GDM1 (cell line): ENCODE measurements around the gene CCDC138.

Experiments used
- DNase-seq: peaks from one replicate; lab custom pipeline; 2025; lab: John Stamatoyannopoulos, UW

CCDC138 gene

DNA sequence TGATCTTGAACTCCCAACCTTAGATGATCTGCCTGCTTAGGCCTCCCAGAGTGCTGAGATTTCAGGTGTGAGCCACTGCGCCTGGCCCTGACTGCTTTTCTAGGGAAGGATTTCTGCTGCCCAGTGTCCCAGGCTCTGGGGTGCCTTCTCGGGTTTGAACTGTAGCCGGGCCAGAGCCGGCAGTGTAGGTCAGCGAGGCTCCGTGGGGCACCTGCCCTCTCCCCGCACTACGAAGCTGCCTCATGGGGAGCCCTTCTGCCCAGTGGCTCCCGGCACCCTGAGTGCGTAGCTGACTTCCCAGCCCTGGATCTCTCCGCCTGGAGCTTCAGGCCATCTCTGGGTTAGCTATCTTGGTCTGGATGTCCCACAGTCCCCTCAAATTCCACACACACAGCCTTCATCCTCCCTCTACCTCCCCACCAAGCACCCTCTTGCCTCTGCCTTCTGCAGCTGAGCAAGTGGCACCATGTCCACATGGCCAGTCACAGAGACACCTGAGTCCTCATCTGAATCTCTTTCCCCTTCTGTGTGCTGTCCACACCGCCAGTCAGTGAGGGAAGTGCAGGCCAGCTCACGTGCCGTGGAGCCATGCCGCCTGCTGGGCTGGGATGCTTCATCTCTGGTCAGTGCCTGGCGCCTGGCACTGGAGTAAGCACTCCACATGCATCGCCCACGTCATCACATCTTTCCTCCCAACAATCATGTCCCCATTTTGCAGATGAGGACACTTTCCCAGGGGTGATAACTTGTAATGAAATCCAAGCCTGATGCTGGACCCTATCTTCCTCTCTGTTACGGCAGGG, 133.2 kb downstream of the CCDC138 start:
- no peak for DNase-seq

DNA sequence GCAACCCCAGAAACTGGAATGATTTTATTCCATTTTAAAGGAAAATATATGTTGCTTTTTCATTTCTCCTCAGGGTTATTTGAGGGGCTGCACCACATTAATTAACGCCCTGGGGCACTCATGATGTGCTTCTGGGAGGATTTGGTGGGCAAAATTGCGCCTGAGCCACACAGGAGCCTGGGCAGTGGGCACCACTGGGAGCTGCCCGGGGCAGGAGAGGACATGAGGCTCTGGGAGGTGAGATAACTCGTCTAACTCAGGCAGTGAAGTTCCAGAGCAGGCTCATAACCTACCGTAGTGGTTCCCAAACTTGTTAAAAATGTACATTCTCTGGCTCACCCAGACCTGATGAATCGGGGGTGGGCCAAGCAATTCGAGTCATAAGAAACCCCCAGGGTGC, 134.1 kb downstream of the CCDC138 start:
- DNase-seq: no peak

DNA sequence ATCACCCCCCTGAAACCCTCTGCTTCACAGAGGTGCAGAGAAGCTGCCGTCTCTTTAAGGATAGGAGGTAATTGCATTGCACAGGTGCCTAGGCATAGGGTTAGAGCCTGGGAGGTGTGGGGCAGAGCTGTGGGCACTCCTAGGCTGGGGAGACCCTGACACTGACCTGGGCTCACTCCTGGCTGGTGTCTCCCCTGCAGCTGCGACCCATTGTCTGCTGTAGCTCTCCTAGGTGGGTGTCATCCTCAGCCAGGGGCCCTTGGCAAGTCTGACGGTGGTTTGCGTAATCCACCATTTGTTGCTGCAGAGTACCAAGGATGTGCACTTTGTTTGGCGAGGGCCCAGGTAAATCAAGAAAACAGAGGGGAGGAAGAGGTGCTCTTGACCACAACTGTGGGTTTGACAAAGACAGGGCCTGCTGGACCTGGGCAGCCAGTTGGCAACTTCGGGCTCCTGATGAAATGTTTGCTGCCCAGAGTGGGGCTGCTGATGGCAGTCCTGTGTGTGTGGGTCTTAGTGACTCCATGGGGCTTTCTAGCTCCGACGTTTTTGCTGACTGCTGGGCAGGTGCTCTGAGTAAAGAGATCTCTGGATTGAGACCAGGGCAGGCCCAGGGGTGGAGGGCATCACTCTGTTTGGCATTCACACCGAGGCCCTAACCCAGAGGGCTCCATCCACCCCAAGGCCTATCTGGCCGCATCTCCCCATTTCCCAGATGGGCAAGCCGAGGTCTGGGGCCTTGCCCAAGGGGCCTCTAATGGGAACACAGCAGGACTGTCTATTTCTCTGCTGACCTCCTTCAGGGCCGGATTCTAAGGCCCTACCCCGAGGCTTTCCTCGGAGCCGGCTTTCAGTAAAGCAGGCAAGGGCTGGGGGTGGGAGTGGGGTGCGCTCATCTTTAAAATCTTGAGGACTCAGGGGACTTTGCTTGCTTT, 134.8 kb downstream of the CCDC138 start:
- no peak for DNase-seq

DNA sequence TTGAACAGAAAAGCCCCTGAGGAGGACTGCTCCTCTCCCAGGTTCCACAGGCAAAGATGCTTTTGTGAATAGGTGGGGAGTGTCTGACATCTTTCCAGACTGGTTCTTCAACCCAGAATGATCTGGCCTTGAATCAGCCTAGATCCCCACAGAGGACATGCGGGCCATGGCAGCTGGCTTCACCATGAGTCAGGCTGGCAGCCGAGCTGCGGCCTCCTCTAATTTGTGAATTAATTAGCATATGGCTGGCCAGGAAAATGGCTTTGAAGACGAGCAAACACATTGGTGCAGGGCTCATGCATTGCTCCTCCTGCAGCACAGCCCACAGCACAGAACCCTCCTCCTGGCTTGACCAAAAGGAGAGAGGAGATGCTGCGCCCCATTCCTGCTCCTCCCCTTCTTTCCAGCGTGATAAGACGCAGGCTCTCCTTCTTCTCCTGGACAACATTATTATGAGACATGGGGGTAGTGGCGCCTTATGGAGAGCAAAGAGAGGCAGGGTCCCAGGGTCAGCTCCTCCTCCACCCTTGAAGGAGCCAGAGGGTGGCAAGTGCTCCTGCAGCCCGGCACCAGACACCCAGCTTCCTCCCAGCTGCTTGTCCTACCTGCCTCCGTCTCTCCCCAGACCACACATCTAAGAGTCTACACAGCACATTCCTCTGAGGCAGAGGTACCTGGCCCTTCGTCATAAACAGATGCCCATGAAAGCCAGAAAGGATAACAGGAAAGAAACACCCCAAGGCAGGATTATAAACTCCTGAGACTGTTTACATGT, 135.8 kb downstream of the CCDC138 start:
- DNase-seq: no peak

DNA sequence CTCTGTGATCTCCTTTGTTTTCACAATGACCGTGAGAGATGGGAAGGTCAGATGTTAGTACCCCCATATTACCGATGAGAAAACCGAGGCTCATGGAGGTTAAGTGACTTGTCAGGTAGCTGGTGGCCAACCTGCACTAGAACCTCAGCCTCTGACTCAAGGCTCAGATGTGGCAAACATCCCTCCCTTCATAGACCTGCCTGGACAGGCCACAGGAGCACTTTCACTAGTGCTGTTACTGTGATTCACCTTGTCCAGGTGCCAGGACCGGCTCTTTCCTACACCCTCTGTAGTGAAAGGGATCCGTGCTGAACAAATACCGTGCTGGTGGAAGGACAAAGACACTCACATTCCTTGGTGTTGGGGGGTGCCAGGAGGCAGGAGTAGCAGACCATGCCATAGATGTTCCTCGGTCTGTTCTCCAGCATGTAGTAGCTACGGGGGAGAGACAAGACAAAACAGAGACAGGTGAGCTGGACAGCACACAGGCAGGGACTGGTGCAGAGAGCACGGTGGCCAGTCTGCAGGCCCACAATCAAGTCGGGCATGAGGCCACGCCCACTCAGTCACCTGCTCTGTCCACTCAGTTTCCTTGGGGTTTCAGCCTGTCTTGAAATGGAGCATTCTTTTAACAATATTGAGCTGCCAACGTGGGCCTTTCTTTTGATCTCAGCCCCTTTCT, 136.6 kb downstream of the CCDC138 start:
- no peak for DNase-seq

DNA sequence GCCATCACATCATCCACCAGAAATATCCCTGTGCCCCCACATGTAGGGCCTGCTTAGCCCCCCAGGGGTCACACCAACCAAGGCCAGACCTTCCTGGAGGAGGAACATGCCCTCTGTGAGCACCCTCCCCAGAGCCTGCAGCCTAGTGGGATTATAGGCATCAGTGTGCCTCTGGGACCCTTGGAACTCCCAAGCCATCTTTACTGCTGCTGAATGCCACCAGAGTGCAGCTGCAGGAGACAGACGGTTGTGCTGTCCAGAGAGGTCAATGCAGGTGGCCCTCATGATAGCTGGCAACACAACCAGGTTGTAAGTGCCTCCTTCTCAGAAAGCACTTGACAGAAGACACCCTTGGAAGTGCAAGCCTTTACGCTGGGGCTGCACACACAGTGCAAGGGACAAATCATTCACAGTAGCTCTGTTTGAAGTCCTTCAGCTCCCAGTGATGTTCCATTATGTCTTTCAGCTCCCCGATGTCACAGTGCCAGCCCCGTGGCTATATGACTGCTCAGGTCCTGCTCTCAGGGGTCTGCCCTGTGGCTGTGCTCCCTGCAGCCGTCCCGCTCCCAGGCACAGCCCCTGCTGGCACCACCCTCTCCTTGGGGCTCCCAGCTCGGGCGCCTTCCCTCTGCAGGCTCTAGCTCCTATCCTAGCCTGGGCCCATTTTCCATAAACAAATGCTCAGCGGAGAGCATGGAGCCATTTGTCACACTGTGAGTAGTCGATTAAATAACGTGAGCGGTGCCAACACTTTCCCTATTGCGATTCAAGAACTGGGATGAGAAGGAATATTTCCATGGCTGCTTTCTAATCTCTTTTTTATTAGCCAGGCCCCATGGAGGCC, 137.4 kb downstream of the CCDC138 start:
- DNase-seq: no peak

DNA sequence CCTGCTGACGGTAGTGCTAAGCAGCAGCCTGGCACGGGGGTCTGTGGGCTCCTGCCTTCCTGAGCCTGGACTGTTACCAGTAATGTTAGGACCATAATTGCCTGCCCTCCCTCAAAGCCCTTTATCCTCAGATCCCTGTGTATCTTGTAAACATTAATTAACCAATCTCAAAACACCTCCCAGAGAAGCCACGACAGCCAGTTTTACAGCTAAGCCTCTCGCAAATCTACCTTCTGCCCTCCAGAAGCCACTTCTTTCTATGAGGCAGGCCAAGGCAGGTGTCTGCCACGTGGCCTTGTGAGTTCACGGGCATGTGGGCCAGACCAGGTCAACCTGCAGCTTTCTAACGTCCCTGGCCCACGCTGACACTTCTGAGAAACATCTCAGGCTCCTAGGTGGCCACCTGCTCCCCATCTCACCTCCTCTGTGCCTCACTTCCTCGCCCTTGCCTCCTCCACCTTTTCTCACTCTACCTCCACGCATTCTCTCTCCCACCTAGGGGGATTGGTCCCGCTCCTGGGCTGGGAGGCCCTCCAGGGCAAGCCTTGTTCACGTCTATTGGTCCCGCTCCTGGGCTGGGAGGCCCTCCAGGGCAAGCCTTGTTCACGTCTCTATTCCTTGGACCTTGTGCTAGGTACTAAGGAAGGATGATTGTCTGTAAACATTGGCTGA, 138.1 kb downstream of the CCDC138 start:
- DNase-seq: no peak

DNA sequence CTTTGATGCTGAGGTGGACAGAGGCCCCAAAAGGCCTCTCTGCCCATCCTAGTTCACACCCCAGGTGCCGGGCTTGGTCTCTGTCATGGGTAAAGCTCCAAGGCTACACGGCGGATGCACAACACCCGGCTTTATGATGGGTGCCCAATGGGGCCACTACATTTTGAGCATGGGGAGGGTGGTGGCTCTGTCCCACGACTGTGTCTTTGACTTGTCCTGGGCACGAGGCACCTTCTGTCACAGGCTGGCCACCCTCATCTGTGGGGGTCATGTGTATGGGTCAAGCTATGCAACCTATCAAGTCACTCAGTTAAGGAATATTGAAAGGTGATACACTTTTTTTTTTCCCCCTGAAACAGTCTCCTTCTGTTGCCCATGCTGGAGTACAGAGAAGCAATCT, 138.7 kb downstream of the CCDC138 start:
- no peak for DNase-seq

DNA sequence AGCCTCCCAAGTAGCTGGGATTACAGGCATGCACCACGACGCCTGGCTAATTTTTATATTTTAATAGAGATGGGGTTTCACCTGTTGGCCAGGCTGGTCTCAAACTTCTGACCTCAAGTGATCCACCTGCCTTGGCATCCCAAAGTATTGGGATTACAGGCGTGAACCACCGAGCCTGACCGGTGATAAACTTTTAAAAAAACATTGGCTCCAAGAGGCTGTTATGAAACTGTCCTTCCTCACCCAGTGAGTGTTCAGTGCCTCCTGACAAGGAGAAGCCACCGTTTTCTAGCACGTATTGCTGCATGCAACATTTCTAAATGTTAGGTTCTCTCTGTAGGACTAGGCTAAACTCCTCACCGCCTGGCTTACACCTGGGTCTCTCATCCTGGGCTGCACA, 139.2 kb downstream of the CCDC138 start:
- DNase-seq: no peak
